ENCODE results near the gene HERC5. TPM values are rescaled to one million over a fixed set of nuclear protein-coding genes. Genes with fewer than 3 reads are reported as not detected.
"Not testable (repeated sequence)": the region's sequence is repeated elsewhere in the genome, so short reads cannot be mapped to it uniquely, and the experiment has no call there.

The HERC5 gene
- total RNA-seq, 4 donors from 2014 or later: 2.8 to 12.4 (median 4.0) TPM

GRCh38 chr4:88442689-88443191, 14.2 kb upstream of the HERC5 start:
- Histone ChIP-seq H3K4me1 (no peaks in the 10 kb centered on the region), H3K4me3 (no peak overlapping the region), H3K27ac (no peak overlapping the region), H3K27me3 (no peaks in the 10 kb centered on the region), H3K9me3 (no peaks in the 10 kb centered on the region), H3K36me3 (peaks cover 0 to 17% (median 0%) of the 10 kb centered on the region in 3 donors)
- no peak for DNase-seq
- TF ChIP-seq, protein P1, sequence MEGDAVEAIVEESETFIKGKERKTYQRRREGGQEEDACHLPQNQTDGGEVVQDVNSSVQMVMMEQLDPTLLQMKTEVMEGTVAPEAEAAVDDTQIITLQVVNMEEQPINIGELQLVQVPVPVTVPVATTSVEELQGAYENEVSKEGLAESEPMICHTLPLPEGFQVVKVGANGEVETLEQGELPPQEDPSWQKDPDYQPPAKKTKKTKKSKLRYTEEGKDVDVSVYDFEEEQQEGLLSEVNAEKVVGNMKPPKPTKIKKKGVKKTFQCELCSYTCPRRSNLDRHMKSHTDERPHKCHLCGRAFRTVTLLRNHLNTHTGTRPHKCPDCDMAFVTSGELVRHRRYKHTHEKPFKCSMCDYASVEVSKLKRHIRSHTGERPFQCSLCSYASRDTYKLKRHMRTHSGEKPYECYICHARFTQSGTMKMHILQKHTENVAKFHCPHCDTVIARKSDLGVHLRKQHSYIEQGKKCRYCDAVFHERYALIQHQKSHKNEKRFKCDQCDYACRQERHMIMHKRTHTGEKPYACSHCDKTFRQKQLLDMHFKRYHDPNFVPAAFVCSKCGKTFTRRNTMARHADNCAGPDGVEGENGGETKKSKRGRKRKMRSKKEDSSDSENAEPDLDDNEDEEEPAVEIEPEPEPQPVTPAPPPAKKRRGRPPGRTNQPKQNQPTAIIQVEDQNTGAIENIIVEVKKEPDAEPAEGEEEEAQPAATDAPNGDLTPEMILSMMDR (IDR thresholded peaks at IDR 0.05): no peak
- TF ChIP-seq POLR2A (IDR thresholded peaks at IDR 0.05): no peak

GRCh38 chr4:88443486-88443885, 13.4 kb upstream of the HERC5 start:
- no peak for TF ChIP-seq POLR2A (IDR thresholded peaks at IDR 0.05)
- TF ChIP-seq, protein P1 (IDR thresholded peaks at IDR 0.05): no peak
- no peak for DNase-seq
- no peak overlapping the region for H3K4me3 ChIP-seq
- H3K9me3 ChIP-seq: no peaks in the 10 kb centered on the region
- peaks cover 0 to 17% (median 0%) of the 10 kb centered on the region in 3 donors for H3K36me3 ChIP-seq
- H3K4me1 ChIP-seq: no peaks in the 10 kb centered on the region
- no peak overlapping the region for H3K27ac ChIP-seq
- H3K27me3 ChIP-seq: no peaks in the 10 kb centered on the region

GRCh38 chr4:88445252-88445651, 11.7 kb upstream of the HERC5 start:
- Histone ChIP-seq H3K27me3 (no peaks in the 10 kb centered on the region), H3K4me1 (no peaks in the 10 kb centered on the region), H3K36me3 (peaks cover 0 to 14% (median 0%) of the 10 kb centered on the region in 3 donors), H3K27ac (no peak overlapping the region), H3K4me3 (no peak overlapping the region), H3K9me3 (no peaks in the 10 kb centered on the region)
- no peak for DNase-seq
- no peak for TF ChIP-seq POLR2A (IDR thresholded peaks at IDR 0.05)
- TF ChIP-seq, protein P1 (IDR thresholded peaks at IDR 0.05): no peak

GRCh38 chr4:88446124-88446523, 10.8 kb upstream of the HERC5 start:
- H3K4me1 ChIP-seq: no peaks in the 10 kb centered on the region
- H3K9me3 ChIP-seq: no peaks in the 10 kb centered on the region
- no peaks in the 10 kb centered on the region for H3K27me3 ChIP-seq
- TF ChIP-seq POLR2A (IDR thresholded peaks at IDR 0.05): no peak
- TF ChIP-seq, protein P1 (IDR thresholded peaks at IDR 0.05): no peak
- no peak for DNase-seq
- H3K27ac ChIP-seq: no peak overlapping the region
- peaks cover 0 to 9% (median 0%) of the 10 kb centered on the region in 3 donors for H3K36me3 ChIP-seq
- H3K4me3 ChIP-seq: no peak overlapping the region

- peaks cover 0 to 2% (median 0%) of the 10 kb centered on the region in 3 donors for H3K36me3 ChIP-seq
- no peak overlapping the region for H3K4me3 ChIP-seq
- no peak overlapping the region for H3K27ac ChIP-seq
- no peak for TF ChIP-seq POLR2A (IDR thresholded peaks at IDR 0.05)
- TF ChIP-seq, protein P1 (IDR thresholded peaks at IDR 0.05): no peak
- H3K27me3 ChIP-seq: no peaks in the 10 kb centered on the region
- H3K4me1 ChIP-seq: no peaks in the 10 kb centered on the region
- DNase-seq: no peak
- no peaks in the 10 kb centered on the region for H3K9me3 ChIP-seq
These were observed 9.4 kb upstream of the HERC5 start for GRCh38 chr4:88447371-88448095.

DNA sequence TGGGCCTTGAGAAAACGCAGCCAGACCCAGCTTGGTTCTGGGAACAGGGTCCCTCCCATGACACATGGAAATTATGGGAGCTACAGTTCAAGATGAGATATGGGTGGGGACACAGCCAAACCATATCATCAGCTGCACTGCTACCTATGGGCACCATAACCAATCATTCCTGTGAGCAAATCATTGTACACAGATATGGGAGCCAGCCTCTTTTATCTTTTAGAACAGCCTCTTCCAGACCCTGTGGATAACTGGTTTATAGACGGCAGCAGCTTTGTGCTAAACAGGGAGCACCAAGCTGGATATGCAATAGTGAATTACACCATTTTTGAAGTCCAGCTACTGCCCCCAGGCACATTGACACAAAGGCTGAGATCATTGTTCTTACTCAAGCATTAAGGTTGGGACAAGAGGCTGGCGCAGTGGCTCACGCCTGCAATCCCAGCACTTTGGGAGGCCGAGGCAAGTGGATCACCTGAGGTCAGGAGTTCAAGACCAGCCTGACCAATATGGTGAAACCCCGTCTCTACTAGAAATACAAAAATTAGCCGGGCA, 8.6 kb upstream of the HERC5 start:
- H3K4me1 ChIP-seq, H3K9me3 ChIP-seq, DNase-seq, H3K36me3 ChIP-seq, H3K4me3 ChIP-seq, H3K27ac ChIP-seq, H3K27me3 ChIP-seq: not testable (repeated sequence)
